ENCODE data around the gene DNMT3A. TPM values are rescaled to one million over a fixed set of nuclear protein-coding genes. Genes with fewer than 3 reads are reported as not detected.

Gene DNMT3A
- total and polyA plus RNA-seq, 2 of the 8 experiments (the other 6 are each of a cell fraction or from before 2014, with no cell fraction given) = 33.6 to 178 TPM

DNA sequence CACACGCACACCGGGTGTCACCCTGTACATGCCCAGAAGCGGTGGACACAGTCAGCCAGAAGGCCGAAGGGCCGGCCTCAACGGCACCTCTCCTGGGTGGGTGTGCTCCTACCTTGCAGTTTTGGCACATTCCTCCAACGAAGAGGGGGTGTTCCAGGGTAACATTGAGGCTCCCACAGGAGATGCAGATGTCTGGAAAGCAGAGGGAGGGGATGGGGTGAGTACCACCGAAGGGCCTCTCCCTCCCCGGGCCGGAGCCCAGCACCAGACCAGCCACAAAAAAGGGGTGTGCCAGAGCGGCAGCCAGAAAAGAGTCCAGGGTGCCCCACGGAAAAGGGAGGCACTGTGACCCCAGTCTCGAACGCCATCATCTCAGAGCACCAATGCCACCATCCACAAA lies 96.6 kb downstream of the DNMT3A start:
- Histone ChIP-seq H2BK5ac (ENCODE audit: low read depth, low read length) (no peak overlapping the region), H4K20me1 (replicated peaks in 1 of 2; ENCODE audit: control insufficient read depth in 1 of 2, insufficient read depth in 2 of 2, low read length in 2 of 2) (peaks cover 18 to 35% of the 10 kb centered on the region in 2 experiments), H2BK120ac (replicated peaks; ENCODE audit: low read depth, low read length) (no peak overlapping the region), H3K9me3 (ENCODE audit: insufficient read depth in 2 of 2, low read depth in 1 of 2, low read length in 1 of 2) (no peaks in the 10 kb centered on the region), H3K9ac (replicated peaks in 1 of 4; ENCODE audit: extremely low read depth in 1 of 4, low read depth in 3 of 4, low read length in 3 of 4) (no peak overlapping the region), H3K4me1 (replicated peaks in 1 of 4; ENCODE audit: control insufficient read depth in 3 of 4, insufficient read depth in 4 of 4, low read length in 3 of 4) (peaks cover 5 to 12% (median 7%) of the 10 kb centered on the region in 4 experiments; a peak in 5 of 7 replicates), H2AK5ac (ENCODE audit: low read depth, low read length) (no peak overlapping the region), H3K4me2 (ENCODE audit: insufficient read depth in 1 of 2, low read depth in 2 of 2, low read length in 2 of 2) (no peak overlapping the region), H2BK12ac (ENCODE audit: low read depth, low read length) (no peak overlapping the region), H3K23ac (ENCODE audit: insufficient read length) (no peak overlapping the region), H3K79me2 (ENCODE audit: control insufficient read depth in 1 of 2, insufficient read depth in 2 of 2, low read length in 2 of 2) (peaks cover 9 to 21% of the 10 kb centered on the region in 2 experiments), H3K79me1 (ENCODE audit: low read depth, low read length) (no peaks in the 10 kb centered on the region; the same call in none of the 2 replicates), H4K5ac (ENCODE audit: insufficient read length, low read depth, low read length) (no peak overlapping the region), H2AFZ (ENCODE audit: low read length) (no peak overlapping the region), H2BK15ac (ENCODE audit: low read length) (no peak overlapping the region), H3K23me2 (ENCODE audit: low read depth, low read length) (peaks cover under 1% of the 10 kb centered on the region; the same call in 1 of the 2 replicates), H3K27ac (ENCODE audit: low read depth, low read length) (no peak overlapping the region), H3K4ac (replicated peaks; ENCODE audit: insufficient read length, low read depth, low read length) (no peak overlapping the region), H3K27me3 (replicated peaks in 1 of 4; ENCODE audit: control insufficient read depth in 3 of 4, extremely low read depth in 1 of 4, insufficient read depth in 3 of 4, low read length in 3 of 4) (no peaks in the 10 kb centered on the region), H3K4me3 (ENCODE audit: extremely low read depth in 1 of 4, insufficient read depth in 2 of 4, low read depth in 3 of 4, low read length in 4 of 4) (no peak overlapping the region), H3K14ac (ENCODE audit: insufficient read length) (no peak overlapping the region), H4K91ac (replicated peaks; ENCODE audit: insufficient read length, low read length) (no peak overlapping the region), H2BK20ac (ENCODE audit: low read length) (no peak overlapping the region), H3K56ac (replicated peaks; ENCODE audit: insufficient read length, low read depth, low read length) (no peak overlapping the region), H4K8ac (ENCODE audit: extremely low read depth, insufficient read depth, low read length) (no peak overlapping the region), H3K36me3 (ENCODE audit: control insufficient read depth in 2 of 4, insufficient read depth in 4 of 4, low read length in 3 of 4) (peaks cover 65 to 84% (median 74%) of the 10 kb centered on the region in 4 experiments), H3K18ac (ENCODE audit: extremely low read depth, low read length) (no peak overlapping the region)
- ChIA-PET POLR2A (ENCODE audit: partially characterized antibody) (interaction anchor here (1.2 to 9.5 kb wide), 4 partner anchors 9 to 33 kb away, joined by 4 to 154 read pairs (median 4); no protein-coding TSS in a partner anchor), CTCF (ENCODE audit: partially characterized antibody) (interaction anchor here (0.7 to 7.0 kb wide), 2 partner anchors 16 to 35 kb away, joined by 3 to 66 read pairs; no protein-coding TSS in a partner anchor)
- 94% methylated on average over 14 of the region's 14 CpGs; no CpG with 5 or more reads in 1 of the 2 experiments for WGBS, 2 experiments (ENCODE audit: extremely low coverage in 1 of 2, insufficient coverage in 1 of 2, insufficient read length in 1 of 2, insufficient replicate concordance in 2 of 2, low coverage in 1 of 2, low lambda C conversion rate in 2 of 2, missing lambda C conversion rate in 1 of 2)
- no peak for FAIRE-seq
- DNase-seq (ENCODE audit: low read depth in 1 of 2, low spot score in 2 of 2) = no peak
- TF ChIP-seq TCF12 (IDR thresholded peaks at IDR 0.05; ENCODE audit: low read depth, low read length) = no peak
- TF ChIP-seq JUND (IDR thresholded peaks at IDR 0.05; ENCODE audit: low read length) = no peak
- no peak for TF ChIP-seq SUZ12 (IDR thresholded peaks at IDR 0.05; ENCODE audit: low read length)
- TF ChIP-seq YY1 (IDR thresholded peaks at IDR 0.05; ENCODE audit: low read depth, low read length) = no peak
- no peak for TF ChIP-seq SAP30 (IDR thresholded peaks at IDR 0.05; ENCODE audit: insufficient read depth, insufficient replicate concordance, low read length)
- TF ChIP-seq POLR2A (IDR thresholded peaks at IDR 0.05; ENCODE audit: control extremely low read depth in 1 of 2, low read depth in 2 of 2, low read length in 2 of 2) = no peak
- no peak for TF ChIP-seq CHD2 (IDR thresholded peaks at IDR 0.05; ENCODE audit: low read length)
- TF ChIP-seq CEBPB (IDR thresholded peaks at IDR 0.05; ENCODE audit: low read depth, low read length) = no peak
- TF ChIP-seq CHD1 (IDR thresholded peaks at IDR 0.05; ENCODE audit: low read depth, low read length) = no peak
- no peak for TF ChIP-seq BCL11A (IDR thresholded peaks at IDR 0.05; ENCODE audit: low read depth in 2 of 2, low read length in 2 of 2)
- TF ChIP-seq EZH2 (IDR thresholded peaks at IDR 0.05; ENCODE audit: low read depth, low read length, severe bottlenecking) = no peak
- TF ChIP-seq POU5F1 (IDR thresholded peaks at IDR 0.05; ENCODE audit: low read depth, low read length) = no peak
- TF ChIP-seq TAF1 (IDR thresholded peaks at IDR 0.05; ENCODE audit: low read depth, low read length) = no peak
- no peak for TF ChIP-seq SP4 (IDR thresholded peaks at IDR 0.05; ENCODE audit: low read length)
- no peak for TF ChIP-seq ASH2L (IDR thresholded peaks at IDR 0.05; ENCODE audit: low read length)
- no peak for TF ChIP-seq POLR2AphosphoS5 (IDR thresholded peaks at IDR 0.05; ENCODE audit: low read depth, low read length)
- TF ChIP-seq FOSL1 (IDR thresholded peaks at IDR 0.05; ENCODE audit: insufficient read depth, low read depth, low read length) = no peak
